GM18858 (cell line): ENCODE measurements around the gene ADAM12.
"Not testable (repeated sequence)": the region's sequence is repeated elsewhere in the genome, so short reads cannot be mapped to it uniquely, and the experiment has no call there.

Source experiments
- ATAC-seq: cut with Tn5 transposase; IDR thresholded peaks from one replicate; pipeline ENCODE4 v1.9.1; 2021; ENCODE audit not compliant: unreplicated experiment

The ADAM12 gene

DNA sequence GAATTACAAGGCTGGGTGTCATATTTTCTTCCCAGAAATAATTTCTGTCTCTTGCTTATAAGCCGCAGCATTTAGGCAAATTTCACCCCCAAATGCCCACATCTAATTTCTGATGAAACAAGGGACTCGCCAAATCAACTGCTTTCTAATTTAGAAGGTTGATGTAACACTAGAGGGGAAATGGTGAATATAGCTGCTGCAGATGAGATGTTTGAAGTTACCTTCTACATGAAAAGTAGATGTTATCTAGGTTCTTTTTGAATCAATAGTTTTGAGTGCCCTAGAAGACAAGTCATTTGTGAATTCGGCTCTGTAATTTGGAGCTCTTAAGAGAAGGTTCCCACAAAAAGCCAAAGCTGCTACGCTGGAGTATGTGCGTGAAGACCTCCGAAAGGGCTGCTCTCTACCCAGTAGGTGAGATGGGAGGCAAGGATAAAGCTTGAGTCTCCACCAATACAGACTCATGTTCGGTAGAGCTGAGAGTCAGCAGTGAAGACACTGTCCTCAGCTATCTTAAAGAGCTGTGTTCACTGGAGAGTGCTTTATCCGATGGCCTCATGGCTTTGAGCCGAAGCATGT lies 392.5 kb downstream of the ADAM12 start:
- no peak for ATAC-seq

DNA sequence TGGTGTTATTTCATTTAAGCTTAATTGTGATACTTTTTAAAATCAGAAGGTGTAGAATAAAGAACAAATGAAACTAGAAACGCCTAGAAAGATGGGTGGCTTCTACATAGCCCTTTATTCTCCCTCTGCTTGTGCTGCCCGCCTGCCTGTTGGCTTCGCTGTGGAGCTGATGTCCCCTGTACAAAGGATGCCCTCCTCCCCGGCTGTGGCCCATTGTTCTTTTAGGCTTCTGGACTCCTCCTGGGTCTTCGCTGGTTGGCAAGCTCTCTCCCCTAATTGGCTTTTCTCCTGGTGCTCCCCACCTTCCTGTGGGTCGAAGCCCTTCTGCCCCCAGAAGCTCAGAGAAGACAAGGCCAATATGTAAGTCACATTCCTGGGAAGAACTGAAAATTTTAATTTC lies 393.7 kb downstream of the ADAM12 start:
- ATAC-seq = no peak

DNA sequence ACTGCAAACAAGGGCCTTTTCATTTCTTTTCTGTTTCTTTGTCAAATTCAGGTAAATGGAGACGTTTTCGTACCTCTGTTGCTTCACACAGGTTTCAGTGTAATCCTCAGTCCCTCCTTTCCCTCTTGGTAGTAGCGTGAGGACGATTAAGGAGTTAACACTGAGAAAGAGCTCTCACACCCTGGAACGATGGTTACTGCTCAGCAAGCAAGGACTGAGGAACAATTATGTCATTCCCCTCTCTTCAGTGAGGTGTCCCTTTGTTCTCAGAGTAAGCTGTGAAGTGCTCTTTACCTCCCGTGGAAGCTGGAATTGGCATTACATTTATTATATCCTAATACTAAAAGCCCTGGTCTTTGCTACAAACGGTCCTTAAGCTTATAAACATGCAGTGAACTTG lies 396.0 kb downstream of the ADAM12 start:
- ATAC-seq = no peak

DNA sequence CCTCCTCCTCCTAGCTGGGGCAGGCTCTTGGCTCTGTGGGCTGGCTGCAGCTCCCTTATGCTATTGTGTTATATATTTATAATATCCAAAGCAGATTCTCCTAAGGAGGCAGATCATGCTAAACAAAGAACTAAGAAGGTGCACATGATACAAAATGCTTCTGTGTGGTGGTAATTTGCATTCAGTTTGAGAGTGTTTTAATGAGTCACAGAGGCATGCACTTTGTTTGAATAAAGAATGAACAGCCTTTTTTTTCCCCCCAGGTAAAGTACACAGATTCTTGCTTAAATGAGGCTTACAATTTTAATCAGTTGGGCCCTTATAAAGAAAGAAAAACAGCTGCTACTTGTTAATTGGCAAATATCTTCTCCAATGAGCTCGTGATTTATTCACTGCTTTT lies 396.9 kb downstream of the ADAM12 start:
- ATAC-seq = no peak

DNA sequence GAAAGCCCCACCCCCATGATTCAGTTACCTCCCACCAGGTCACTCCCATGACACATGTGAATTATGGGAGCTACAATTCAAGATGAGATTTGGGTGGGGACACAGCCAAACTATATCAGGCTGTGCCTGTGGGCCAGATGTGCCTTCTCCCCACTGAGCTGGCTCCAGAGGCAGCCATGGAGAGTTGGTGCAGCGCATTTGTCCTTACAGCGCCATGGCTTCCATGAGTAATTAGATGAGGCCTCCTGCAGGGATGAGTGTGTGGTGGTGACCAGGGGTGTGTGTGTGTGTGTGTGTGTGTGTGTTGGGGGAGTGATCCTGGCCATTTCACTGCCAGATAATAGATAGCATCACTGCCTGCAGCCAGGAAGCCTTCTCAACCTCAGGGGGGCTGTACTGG lies 397.3 kb downstream of the ADAM12 start:
- no peak for ATAC-seq

DNA sequence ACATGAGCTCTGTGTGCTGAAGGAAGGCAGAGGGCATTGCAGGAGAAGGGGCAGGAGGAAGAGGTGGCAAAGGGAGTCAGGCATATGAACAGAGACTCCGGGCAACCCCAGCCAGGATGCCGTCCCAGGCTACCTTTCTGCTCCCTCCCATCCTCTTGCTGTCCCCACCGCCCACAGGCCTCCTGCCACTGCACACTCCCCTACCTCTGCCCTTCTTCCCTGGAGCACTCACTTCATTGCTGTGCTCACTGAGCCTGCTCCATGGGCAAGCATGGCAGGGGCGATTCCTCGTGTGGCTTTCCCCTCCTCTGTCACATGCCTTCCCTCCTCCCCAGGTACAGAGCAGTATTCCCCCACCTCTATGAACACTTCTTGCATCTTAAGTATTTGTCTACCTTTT lies 398.5 kb downstream of the ADAM12 start:
- ATAC-seq = no peak

DNA sequence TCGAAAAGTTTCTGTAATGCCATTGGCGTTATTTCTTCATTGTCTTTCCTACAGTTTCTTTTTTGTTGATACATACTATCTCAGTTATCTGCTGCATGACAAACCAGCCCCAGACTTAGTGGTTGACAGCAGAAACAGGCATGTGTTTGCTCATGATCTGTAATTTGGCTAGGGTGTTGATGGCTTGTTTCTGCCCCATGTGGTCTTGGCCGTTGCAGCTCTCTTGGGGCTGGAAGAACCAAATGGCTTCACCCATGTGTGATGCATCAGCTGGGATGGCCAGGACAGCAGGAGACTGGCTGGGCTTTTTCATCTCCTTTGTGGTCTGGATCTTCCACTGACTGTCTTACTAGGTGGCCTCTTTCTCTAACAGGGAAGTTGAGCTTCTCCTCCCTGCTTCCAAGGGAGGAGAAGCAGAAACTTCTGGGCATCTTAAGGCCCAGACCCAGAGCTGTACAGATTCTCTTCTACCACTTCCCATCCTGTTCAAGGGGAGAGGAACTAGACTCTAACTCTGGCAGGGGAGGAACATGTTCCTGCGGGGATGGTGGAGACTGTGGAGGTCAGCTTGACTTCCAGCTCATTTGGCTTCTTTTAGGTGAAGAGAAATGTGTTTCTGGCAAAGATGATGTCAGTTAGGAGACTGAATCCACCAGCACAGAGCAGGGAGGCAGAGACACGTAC lies 402.6 kb downstream of the ADAM12 start:
- ATAC-seq = no peak

DNA sequence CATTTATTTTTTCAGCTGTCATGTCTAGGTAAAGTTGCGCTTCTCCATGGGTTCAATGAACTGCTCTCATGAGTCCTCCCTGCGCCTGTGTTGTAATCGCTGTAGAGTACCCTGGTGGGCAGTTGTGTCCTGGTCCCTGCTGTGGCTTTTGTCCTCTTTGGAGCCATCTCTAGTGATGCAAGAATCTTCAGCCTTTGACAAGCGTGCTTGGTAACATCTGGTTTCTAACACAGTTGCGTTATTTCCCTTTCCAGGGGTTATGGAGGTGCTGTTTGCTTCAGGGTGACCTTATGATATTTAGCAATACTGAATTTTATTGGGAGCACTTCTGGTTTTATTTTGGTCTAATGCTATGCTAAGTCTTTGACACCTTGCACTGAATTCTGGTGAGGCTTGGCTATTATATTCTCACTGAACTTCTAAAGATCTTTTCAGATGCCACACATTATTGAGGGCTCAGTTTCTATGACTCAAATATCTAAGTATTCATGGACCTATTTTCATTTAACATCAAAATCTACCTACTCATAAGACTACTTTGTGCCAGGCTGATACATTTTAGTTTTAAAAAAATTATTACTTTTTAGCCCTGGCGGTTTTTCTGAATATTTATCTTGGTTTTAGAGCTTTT lies 403.3 kb downstream of the ADAM12 start:
- ATAC-seq = no peak

DNA sequence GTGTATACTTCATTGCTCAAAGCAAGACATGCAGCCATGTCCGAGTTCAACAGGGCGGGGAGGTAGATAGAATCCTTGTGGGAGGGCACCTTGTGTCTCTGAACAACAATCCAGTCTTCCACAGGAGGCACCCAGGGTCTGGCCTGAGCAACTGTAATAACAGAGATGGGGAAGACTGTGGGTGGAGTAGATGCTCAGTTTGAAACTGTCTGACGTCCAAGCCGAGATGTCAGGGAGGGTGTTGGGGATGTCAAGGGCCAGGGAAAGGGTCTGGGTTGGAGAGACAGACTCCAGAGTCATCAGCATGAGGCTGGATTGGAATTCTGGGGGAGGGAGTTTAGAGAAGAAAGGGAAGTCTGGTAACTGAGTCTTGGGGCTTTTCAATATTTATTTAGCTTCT lies 403.9 kb downstream of the ADAM12 start:
- ATAC-seq = no peak

DNA sequence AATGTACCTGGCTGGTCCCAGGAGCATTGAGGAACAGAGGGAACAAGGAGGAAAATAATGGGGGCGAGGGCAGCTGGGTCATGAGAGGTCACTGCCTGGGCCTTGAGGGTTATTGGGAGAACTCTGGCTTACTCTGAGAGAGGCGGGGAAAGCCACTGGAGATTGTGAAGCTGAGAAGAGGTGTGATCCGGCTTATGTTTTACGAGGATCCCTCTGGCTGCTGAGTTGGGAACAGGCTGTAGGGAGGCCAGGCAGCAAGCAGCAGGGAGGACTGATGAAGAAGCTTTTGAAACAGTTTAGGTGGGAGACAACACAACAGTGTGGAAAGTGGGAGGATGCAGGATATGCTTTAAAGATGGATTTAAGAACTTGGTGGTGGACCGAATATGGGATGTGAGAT lies 404.6 kb downstream of the ADAM12 start:
- ATAC-seq = no peak

DNA sequence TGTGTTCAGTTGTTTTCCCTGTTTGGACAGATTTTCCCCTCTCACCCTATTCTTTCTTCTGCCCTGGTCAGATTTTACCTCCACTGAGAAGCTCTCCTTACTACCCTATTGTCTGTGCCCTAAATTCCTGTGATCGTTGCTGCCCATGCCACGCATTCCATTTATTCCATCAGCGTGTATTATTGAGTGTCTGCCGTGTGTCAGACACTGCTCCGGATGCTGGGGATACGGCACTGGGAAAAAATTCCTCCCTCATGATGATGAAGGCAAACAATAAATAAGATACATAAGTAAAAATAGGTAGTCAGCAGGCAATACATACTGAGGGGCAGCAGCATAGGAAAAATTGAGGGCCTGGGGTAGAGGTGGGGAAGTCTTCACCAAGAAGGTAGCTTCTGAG lies 405.1 kb downstream of the ADAM12 start:
- no peak for ATAC-seq

DNA sequence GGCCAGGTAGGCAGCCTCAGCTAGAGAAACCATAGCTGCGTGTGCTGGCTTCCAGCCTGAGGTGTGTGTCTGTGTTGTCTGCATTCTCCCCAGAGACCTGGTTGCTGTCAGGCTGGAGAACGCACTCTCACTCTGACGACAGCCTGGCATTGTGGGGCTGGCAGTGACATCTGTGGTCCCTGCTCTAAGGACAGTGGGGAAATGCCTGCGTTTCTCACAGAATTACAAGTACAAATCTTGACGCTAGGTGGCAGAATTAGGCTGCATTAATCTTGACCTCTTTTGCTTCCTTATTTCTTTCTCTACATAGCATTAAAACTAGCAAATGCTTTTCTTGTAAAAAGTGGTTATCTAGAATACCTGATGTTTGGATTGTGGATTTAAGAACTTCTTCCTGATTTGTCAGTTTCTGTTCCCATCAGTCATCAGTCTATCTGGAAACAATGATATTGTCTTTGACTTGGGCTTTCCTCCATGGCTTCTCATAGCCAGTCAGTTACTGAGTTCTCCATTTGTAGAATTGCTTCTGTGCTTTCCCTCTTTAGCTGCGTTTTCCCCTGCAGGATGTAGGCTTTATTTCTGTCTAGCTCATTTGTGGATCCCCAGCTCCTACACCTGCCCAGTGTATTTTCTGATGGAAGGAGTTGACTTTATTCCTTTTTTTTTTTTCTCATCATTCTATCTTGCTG lies 405.9 kb downstream of the ADAM12 start:
- peak; percentile 65 for ATAC-seq

DNA sequence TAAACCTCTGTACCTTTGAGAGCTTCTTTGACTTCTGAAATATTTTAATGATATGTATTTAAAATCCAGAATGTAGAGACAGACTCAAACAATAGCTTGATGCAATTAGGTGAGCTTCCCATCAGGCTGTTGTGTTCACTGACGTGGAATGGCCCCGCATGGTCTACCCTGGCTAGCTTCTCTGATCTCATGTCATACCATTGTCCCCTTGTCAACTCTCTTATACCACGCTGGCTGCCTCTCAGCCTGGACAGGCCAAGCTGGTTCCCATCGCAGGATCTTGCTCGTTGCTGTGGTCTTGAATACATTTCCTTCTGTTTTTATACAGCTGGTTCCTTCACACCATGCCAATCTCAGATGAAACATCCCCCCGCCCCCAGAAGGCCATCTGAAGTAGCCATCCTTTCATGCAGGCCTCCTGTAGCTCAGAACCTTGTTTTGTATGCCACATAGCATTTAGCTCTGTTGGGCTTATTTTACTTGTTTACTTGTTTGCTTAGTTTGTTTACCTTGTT lies 407.7 kb downstream of the ADAM12 start:
- ATAC-seq = no peak

DNA sequence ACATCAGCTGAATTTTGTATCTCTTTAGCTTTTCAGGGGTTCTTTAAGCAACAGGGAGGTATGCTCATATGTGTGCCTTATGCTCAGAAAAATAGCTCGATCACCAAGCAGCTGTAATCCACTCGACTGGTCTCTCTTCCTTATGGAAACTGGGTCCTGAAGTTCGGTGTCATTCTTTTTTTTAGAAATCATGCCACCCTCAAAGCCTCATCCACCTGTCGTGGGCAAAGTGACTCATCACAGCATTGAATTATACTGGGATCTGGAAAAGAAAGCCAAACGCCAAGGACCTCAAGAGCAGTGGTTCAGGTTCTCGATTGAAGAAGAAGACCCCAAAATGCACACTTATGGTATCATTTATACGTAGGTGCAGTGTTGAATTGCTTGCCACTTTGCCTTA lies 408.3 kb downstream of the ADAM12 start:
- no peak for ATAC-seq

DNA sequence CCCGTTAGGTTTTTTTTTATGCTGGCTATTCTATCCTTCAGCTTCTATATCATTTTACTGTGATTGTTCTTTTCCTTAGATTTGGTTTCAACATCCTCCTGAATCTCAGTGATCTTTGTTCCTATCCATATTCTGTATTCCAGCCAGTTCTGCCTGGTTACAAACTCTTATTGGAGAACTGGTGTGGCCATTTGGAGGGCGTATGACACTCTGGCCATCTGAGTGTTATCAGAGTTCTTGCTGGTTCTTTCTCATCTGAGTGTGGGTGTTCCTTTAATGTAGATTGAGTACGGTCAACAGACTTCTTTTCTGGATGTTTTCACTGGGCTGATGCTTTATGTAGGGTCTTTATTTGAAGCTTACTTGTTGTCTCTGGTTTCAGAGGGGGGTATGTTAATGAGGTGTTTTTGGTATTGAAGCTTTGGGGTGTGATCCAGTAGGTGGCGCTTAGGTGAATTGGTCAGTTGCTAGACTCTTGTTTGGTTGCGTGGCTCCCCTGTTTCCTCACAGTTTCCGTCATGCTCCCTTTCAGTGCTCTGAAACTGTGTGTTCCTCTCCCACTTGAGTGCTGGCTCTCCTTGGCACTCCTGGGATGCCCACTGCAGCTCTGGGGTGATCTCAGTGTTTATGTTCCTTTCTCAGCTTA lies 411.2 kb downstream of the ADAM12 start:
- no peak for ATAC-seq

DNA sequence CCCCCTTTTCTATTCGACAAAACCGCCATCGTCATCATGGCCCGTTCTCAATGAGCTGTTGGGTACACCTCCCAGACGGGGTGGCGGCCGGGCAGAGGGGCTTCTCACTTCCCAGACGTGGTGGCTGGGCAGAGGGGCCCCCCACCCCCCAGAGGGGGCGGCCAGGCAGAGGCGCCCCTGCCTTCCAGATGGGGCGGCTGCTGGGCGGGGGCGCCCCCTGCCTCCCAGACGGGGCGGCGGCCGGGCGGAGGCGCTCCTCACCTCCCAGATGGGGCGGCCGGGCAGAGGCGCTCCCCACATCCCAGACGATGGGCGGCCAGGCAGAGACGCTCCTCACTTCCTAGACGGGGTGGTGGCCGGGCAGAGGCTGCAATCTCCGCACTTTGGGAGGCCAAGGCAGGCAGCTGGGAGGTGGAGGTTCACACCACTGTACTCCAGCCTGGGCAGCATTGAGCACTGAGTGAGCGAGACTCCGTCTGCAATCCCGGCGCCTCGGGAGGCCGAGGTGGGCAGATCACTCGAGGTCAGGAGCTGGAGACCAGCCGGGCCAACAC lies 418.1 kb downstream of the ADAM12 start:
- ATAC-seq = not testable (repeated sequence)

DNA sequence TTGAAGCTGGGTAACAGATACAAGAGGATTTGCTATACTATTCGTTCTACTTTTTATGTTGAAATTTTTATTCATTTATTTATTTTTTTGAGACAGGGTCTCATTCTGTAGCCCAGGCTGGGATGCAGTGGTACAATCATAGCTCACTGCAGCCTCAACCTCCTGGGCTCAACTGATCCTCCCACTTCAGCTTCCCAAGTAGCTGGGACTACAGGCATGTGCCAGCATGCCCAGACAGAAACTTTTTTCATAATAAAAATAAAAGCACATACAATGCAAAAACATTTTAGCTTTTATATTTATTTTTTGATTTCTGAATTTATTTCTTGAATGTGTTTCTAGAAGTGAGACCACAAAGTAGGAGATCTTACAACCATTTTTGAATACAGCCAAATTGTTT lies 420.7 kb downstream of the ADAM12 start:
- no peak for ATAC-seq

DNA sequence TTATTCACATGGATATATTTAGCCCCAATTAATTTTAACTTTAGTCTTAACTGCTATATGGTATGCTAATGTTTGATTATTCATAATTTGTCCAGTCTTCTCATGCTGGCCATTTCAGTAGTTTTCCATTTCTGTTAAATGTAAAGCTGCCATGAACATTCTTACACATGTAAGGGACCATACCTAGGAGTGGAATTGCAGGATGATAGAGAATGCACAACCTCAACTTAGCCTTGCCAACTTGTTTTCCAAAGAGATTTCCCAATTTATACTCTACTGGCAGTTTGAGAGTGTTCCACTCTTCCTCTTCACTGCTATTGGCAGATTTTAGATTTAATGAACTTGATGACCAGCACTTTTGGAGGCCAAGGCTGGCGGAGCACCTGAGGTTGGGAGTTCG lies 423.7 kb downstream of the ADAM12 start:
- ATAC-seq = no peak
